Ovary (tissue), 9 donors: ENCODE data around the gene NOL9. TPM values are rescaled to one million over a fixed set of nuclear protein-coding genes. Genes with fewer than 3 reads are reported as not detected.

Experiments
- DNase-seq, 5 donors: peaks; one replicate each; pipeline ENCODE4 v3.0.0-alpha.2; 2019 to 2020
- H3K27ac ChIP-seq, 2 donors: fragments of 200-600 bp; one replicate each; pipeline versions ENCODE4 v1.5.1 to v1.8.0; 2019 to 2022
- H3K27me3 ChIP-seq: fragments of 200-600 bp; one replicate; pipeline ENCODE4 v1.8.0; 2022
- H3K36me3 ChIP-seq: fragments of 200-600 bp; sonication (generic); one replicate; pipeline ENCODE4 v1.5.1; 2019
- H3K4me1 ChIP-seq: one replicate; pipeline ENCODE4 v1.8.1; 2013; ENCODE audit warnings: mild to moderate bottlenecking, moderate library complexity; ENCODE audit not compliant: insufficient read depth
- H3K4me3 ChIP-seq: fragments of 200-600 bp; sonication (generic); one replicate; pipeline ENCODE4 v1.5.1; 2017
- H3K9me3 ChIP-seq, 2 donors: fragments of 200-600 bp in 1 of 2; sonication (generic) in 1 of 2; one replicate each; pipeline versions ENCODE4 v1.5.1 to v1.8.1; 2013 to 2019; ENCODE audit warnings: mild to moderate bottlenecking in 1 of 2, moderate library complexity in 1 of 2
- EP300 ChIP-seq: sonication (generic); formaldehyde crosslinking; IDR thresholded peaks from one replicate; pipeline ENCODE4 v1.6.1; 2017; ENCODE audit warnings: antibody characterized with exemption
- POLR2A ChIP-seq: fragments of 450-650 bp; IDR thresholded peaks from one replicate; pipeline ENCODE4 v1.6.1; 2017; ENCODE audit warnings: antibody characterized with exemption, mild to moderate bottlenecking, moderate library complexity
- WGBS, 3 donors: extraction: QIAGEN DNeasy Blood & Tissue Kit in 1 of 3; methylation state at CpG; one replicate each; pipeline versions ENCODE4 v1.1.5 to v1.1.7; 2013 to 2017; 5-methylcytosine and 5-hydroxymethylcytosine counted together
- intact Hi-C, 4 donors: fragments of 100-400 bp; cut with DNase I; formaldehyde crosslinking; loops; one replicate each; pipeline versions ENCODE4 v1.11.0 to v1.15.1; 2022 to 2023
- polyA plus RNA-seq, 2 donors: library from polyadenylated mRNA; stranded (reverse); fragments of 200-250 nt in 1 of 2; fragments of 350-450 nt in 1 of 2; fragmentation: Illumina TruSeq in 1 of 2; extraction: RNeasy Lipid Tissue Mini Kit (QIAGEN cat#74804) in 1 of 2; gene quantifications; one replicate each; pipeline ENCODE4 v1.2.3, GENCODE V29; 2013 to 2014
- total RNA-seq, 7 donors: library from RNA; depleted of rRNA in 2 of 7; stranded (reverse); fragments of >200 nt in 2 of 7; fragmentation: NEBNext Ultra II Directional in 3 of 7; extraction: Animal tissue kit (Norgen Biotek cat#: 25700) in 3 of 7; gene quantifications; one replicate each; pipeline versions ENCODE4 v1.1.0 to v1.2.4, GENCODE V29; 2016 to 2023
- TF ChIP-seq, protein P1 (sequence below), 3 donors: fragments of 450-650 bp in 2 of 3; fragments of 200-600 bp in 1 of 3; IDR thresholded peaks; one replicate each; pipeline versions ENCODE4 v1.5.1 to v1.8.0; 2016 to 2022; ENCODE audit warnings: antibody characterized with exemption in 3 of 3, mild to moderate bottlenecking in 1 of 3
- donor health status: DM: no; HTN: no; CAD: no; lungs with moderate emphysema.
- donor health status: DM: no; HTN: no; CAD: no.
- donor health status: Bipolar disorder and iron deficiency.
- donor health status: DM: yes; HTN: yes; CAD: no.
- donor health status: DM: no; HTN: no; CAD: no.
- donor health status: DM: yes; HTN: yes; CAD: no.

NOL9 gene
- total and polyA plus RNA-seq, 9 donors = 7.2 to 38.9 (median 25.8) TPM

DNA sequence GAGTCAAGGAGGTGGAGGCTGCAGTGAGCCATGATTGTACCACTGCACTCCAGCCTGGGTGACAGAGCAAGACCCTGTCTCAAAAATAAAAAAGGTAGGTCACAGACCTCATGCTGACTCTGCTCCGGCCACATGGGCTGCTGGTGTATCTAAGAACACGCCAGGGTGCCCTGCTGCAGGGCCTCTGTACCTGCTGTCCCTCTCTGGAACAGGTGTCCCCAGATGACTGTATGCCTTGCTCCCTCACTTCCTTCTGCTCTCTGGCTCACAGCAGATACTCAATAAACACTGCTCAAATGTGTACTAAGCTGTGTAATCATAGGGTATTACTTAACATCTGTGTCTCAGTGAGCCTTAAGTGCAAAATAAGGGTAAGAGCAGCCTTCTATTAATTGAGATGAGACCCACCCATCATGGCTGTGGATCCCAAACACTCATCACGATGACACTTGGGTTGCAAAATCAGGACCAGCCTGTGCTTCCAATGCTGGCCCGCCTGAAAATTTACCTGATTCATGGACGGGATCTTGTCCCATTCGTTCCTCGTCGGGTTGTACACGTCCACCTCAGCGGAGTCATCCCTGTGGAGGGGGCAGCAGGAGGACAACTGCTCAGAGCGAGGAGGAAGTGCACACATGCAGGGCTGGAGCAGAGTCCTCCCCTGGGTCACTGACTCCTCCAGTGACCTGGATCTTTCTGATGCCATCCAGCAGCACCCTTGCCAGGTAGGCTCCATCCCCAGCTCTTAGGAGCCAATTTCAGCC is 40.8 kb upstream of the NOL9 start:
- peaks cover 23% of the 10 kb centered on the region for H3K4me1 ChIP-seq
- DNase-seq = no peak
- H3K36me3 ChIP-seq = no peaks in the 10 kb centered on the region
- H3K9me3 ChIP-seq = no peaks in the 10 kb centered on the region
- TF ChIP-seq, protein P1, sequence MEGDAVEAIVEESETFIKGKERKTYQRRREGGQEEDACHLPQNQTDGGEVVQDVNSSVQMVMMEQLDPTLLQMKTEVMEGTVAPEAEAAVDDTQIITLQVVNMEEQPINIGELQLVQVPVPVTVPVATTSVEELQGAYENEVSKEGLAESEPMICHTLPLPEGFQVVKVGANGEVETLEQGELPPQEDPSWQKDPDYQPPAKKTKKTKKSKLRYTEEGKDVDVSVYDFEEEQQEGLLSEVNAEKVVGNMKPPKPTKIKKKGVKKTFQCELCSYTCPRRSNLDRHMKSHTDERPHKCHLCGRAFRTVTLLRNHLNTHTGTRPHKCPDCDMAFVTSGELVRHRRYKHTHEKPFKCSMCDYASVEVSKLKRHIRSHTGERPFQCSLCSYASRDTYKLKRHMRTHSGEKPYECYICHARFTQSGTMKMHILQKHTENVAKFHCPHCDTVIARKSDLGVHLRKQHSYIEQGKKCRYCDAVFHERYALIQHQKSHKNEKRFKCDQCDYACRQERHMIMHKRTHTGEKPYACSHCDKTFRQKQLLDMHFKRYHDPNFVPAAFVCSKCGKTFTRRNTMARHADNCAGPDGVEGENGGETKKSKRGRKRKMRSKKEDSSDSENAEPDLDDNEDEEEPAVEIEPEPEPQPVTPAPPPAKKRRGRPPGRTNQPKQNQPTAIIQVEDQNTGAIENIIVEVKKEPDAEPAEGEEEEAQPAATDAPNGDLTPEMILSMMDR (IDR thresholded peaks at IDR 0.05) = no peak
- 87 to 92% (median 87%) methylated on average over 11 of the region's 11 CpGs for WGBS, 3 donors
- no peaks in the 10 kb centered on the region for H3K27me3 ChIP-seq
- intact Hi-C loops = loop anchor here in 1 of 4 donors (5.0 kb wide), 1 partner anchor 37 kb away; no protein-coding TSS in a partner anchor
- no peak overlapping the region for H3K4me3 ChIP-seq
- no peak overlapping the region for H3K27ac ChIP-seq

GRCh38 chr1:6593810-6594209 is 39.5 kb upstream of the NOL9 start:
- H3K4me1 ChIP-seq = peaks cover 15% of the 10 kb centered on the region
- WGBS, 3 donors = 90 to 94% (median 91%) methylated on average over 15 of the region's 15 CpGs
- DNase-seq = no peak
- no peak overlapping the region for H3K4me3 ChIP-seq
- H3K27me3 ChIP-seq = no peaks in the 10 kb centered on the region
- intact Hi-C loops = no loop called here
- H3K36me3 ChIP-seq = no peaks in the 10 kb centered on the region
- no peaks in the 10 kb centered on the region for H3K9me3 ChIP-seq
- TF ChIP-seq EP300 = no peak
- no peak for TF ChIP-seq POLR2A
- TF ChIP-seq, protein P1 (IDR thresholded peaks at IDR 0.05) = no peak
- no peak overlapping the region for H3K27ac ChIP-seq

DNA sequence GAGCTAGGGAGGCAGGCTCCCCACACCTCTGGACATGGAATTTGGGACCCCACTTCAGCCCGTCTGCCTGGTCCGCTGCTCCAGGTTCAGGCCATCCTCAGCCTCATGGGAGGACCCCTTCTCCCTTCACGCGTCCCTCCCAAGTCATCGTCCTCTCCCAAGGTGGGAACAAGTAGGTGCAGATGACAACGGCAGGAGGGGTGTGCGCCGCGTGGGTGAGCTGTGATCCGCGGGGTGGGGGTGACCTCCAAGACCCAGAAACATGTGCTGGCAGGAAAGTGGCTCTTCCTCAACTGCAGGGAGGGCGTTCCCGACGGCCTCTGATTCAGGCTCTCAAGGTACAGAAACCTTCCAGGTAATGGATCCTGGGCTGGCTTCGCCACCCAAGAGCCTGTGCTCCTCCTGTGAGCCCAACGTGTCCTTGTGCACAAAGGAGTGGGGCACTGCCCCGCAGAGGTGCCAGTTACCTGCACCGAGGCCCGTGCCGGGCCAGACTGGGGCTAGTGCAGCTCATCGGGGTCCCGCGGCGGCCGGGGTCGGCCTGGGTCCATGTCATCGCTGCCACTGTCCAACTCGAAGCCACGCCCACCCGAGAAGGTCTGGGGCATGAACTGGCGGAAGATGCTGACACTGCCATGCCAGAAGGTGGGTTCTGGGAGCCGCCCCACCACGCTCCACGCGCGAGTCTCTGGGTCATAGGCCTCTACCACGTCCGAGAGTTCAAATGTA is 38.7 kb upstream of the NOL9 start:
- H3K36me3 ChIP-seq = no peaks in the 10 kb centered on the region
- H3K4me1 ChIP-seq = peaks cover 13% of the 10 kb centered on the region
- intact Hi-C loops = no loop called here
- H3K27ac ChIP-seq = no peak overlapping the region
- no peak overlapping the region for H3K4me3 ChIP-seq
- no peak for DNase-seq
- H3K27me3 ChIP-seq = no peaks in the 10 kb centered on the region
- 86 to 88% (median 87%) methylated on average over 37 to 38 of the region's 38 CpGs for WGBS, 3 donors
- no peak for TF ChIP-seq POLR2A
- no peak for TF ChIP-seq EP300
- TF ChIP-seq, protein P1 (IDR thresholded peaks at IDR 0.05) = no peak
- H3K9me3 ChIP-seq = no peaks in the 10 kb centered on the region

GRCh38 chr1:6592441-6592840 is 38.1 kb upstream of the NOL9 start:
- H3K27ac ChIP-seq = no peak overlapping the region
- intact Hi-C loops = no loop called here
- H3K9me3 ChIP-seq = no peaks in the 10 kb centered on the region
- no peaks in the 10 kb centered on the region for H3K36me3 ChIP-seq
- H3K4me1 ChIP-seq = peaks cover 7% of the 10 kb centered on the region
- H3K4me3 ChIP-seq = no peak overlapping the region
- no peak for DNase-seq
- WGBS, 3 donors = 33 to 44% (median 41%) methylated on average over 5 of the region's 5 CpGs
- H3K27me3 ChIP-seq = no peaks in the 10 kb centered on the region
- TF ChIP-seq, protein P1 (IDR thresholded peaks at IDR 0.05) = no peak
- TF ChIP-seq EP300 = no peak
